VCaP (cell line): ENCODE data around the gene PLA2G2C.

ENCODE experiments used
- H3K27ac ChIP-seq: fragments of 450-650 bp; 2 replicates; pipeline ENCODE4 v1.5.1; 2017
- CTCF ChIP-seq: fragments of 450-650 bp; conservative IDR thresholded peaks from 2 replicates; pipeline ENCODE4 v1.5.1; 2017; ENCODE audit warnings: mild to moderate bottlenecking, moderate library complexity

Gene PLA2G2C

DNA sequence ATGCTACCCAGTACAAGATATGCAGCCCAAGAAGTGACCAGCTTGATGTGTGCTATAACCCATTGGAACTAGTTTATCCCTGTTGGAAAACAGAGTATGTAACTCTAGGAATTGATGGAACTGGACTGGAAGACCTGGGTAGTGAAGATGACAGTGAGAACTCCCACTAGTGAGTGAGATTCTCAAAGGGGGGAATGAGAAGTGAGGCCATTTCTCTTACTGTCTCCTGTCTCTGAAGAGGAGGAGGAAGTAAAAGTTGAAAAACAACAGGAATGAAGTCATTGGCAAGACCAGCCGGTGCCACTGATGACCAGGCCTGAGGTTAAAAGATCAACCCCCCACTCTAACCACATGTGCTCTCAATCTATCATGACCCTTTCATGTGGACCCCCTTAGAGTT is 26.3 kb downstream of the PLA2G2C start:
- TF ChIP-seq CTCF = no peak
- H3K27ac ChIP-seq = no peak overlapping the region

- TF ChIP-seq CTCF = no peak
- H3K27ac ChIP-seq = no peak overlapping the region
These were observed 27.8 kb downstream of the PLA2G2C start for GRCh38 chr1:20158358-20159070.

DNA sequence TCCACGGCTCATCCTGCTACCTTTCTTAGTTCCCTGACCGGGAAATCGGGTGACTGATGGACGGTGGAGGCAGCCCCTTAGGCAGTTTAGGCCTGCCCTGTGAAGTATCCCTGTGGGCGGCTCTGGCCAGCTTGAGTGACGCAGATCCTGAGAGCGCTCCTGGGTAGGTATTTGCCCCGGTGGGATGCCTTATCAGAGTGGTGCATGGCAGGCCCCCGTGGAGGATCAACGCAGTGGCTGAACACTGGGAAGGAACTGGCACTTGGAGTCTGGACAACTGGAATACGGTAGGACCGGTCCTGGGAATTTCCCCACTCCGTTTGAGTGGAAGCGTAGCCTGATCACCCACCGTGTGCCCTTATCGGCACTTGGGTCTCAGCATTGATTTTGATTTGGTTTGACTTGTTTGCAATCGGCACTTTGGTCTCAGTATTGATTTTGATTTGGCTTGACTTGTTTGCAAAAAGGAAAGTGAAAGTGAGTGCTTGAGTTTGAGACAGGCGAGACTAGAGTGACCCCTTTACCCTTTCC is 32.0 kb downstream of the PLA2G2C start:
- TF ChIP-seq CTCF = no peak
- H3K27ac ChIP-seq = no peak overlapping the region

GRCh38 chr1:20153000-20153418 is 33.3 kb downstream of the PLA2G2C start:
- peak overlapping the region; percentile 74 for H3K27ac ChIP-seq
- no peak for TF ChIP-seq CTCF

DNA sequence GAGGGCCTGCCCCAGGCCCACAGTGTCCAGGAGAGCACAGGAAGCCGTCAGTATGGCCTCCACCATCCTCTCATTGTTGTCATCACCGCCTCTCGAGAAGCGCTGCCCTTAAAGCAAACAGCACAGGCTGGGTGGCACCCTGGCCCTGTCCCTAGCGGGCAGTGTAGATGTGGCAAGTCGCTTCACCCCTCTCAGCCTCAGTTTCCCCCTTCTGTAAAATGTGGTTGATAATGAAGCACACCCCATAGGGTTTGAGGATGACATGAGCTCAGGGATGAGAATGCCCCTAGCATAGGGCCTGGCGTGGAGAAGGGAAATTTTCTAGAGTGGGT is 33.8 kb downstream of the PLA2G2C start:
- H3K27ac ChIP-seq = peak overlapping the region; percentile 74
- peak; percentile 48 for TF ChIP-seq CTCF

DNA sequence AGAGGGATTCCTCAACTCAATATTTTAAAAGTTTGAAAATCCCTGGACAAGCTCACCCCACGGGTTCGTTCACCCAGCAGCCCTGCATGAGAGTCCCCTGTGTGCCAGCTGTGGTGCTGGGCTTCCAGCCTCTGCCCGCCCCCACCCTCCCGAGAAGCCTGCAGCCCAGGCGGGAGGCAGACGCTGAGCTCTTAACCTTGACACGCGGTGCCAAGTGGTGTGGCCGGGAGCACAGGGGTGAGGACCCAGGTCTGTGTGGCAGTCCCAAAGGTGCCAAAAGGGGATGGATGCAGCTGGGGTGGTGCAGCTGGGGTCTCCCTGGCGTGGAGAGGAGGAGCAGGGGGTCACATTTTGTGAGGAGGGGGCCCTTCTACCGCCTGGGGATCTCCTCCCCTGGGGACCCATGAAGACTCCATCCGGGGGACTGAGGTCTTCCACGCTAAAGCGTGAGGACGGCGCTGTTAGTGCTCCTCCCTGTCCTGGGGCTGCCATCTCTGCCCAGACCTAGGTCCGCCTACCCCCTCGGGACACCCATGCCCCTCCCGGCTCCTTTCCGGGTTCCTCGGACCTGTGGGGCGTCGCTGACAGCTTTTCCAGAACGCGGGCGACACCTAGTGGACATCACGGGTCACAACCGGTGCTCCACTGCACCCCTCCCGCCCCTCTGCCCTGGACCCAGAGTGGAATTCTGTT is 34.3 kb downstream of the PLA2G2C start:
- peak overlapping the region; percentile 74 for H3K27ac ChIP-seq
- TF ChIP-seq CTCF = peak; percentile 90

DNA sequence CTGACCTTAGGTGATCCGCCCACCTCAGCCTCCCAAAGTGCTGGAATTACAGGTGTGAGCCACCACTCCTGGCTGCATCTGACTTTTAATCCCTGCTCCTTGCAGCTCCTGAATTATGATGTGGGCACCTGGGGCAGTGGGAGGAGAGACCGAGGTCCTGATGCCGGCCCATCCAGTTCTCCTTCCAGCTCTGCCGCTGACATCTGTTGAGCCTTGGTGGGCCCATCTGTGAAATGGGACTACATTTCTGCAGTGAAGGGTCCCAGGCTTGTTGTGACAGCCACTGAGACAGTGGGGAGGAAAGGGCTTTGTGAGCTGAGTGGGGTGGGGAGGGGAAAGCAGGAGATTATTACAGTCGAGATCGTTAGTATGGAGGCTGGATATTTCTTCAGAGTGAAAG is 35.3 kb downstream of the PLA2G2C start:
- no peak for TF ChIP-seq CTCF
- no peak overlapping the region; the same call in 1 of the 2 replicates for H3K27ac ChIP-seq
